NCI-H526 treated with DMSO at 0.1 percent for 48 hours (cell line): ENCODE data around the gene NOL4L.
A peak's percentile ranks its signal among the peaks of the same experiment; 100 is the strongest.

Experiments used
- DNase-seq: peaks from one replicate; lab custom pipeline; 2025; lab: John Stamatoyannopoulos, UW

Gene NOL4L

GRCh38 chr20:32523613-32524213 is 61.4 kb downstream of the NOL4L start:
- DNase-seq: no peak

GRCh38 chr20:32522776-32523612 is 62.1 kb downstream of the NOL4L start:
- peak; percentile 82 for DNase-seq

- no peak for DNase-seq
Observed at GRCh38 chr20:32522526-32522775, 62.7 kb downstream of the NOL4L start.

GRCh38 chr20:32521780-32522525 is 63.2 kb downstream of the NOL4L start:
- DNase-seq: peak; percentile 61

- DNase-seq: no peak
Observed at GRCh38 chr20:32520927-32521203, 64.3 kb downstream of the NOL4L start.

GRCh38 chr20:32519381-32519730 is 65.8 kb downstream of the NOL4L start:
- DNase-seq: no peak

- DNase-seq: no peak
Observed at GRCh38 chr20:32518593-32519380, 66.3 kb downstream of the NOL4L start.

GRCh38 chr20:32517914-32518592 is 67.1 kb downstream of the NOL4L start:
- DNase-seq: no peak

- DNase-seq: no peak
Observed at GRCh38 chr20:32517518-32517873, 67.6 kb downstream of the NOL4L start.

GRCh38 chr20:32516583-32517517 is 68.3 kb downstream of the NOL4L start:
- DNase-seq: no peak

GRCh38 chr20:32515631-32516101 is 69.5 kb downstream of the NOL4L start:
- DNase-seq: no peak

GRCh38 chr20:32514760-32515159 is 70.4 kb downstream of the NOL4L start:
- no peak for DNase-seq

- DNase-seq: no peak
Observed at GRCh38 chr20:32513031-32513866, 71.9 kb downstream of the NOL4L start.

- DNase-seq: no peak
Observed at GRCh38 chr20:32512047-32512385, 73.1 kb downstream of the NOL4L start.

GRCh38 chr20:32511358-32512046 is 73.6 kb downstream of the NOL4L start:
- no peak for DNase-seq

GRCh38 chr20:32510601-32511357 is 74.4 kb downstream of the NOL4L start:
- DNase-seq: peak; percentile 20

GRCh38 chr20:32510120-32510600 is 75.0 kb downstream of the NOL4L start:
- no peak for DNase-seq

- DNase-seq: peak; percentile 71
Observed at GRCh38 chr20:32509639-32510066, 75.5 kb downstream of the NOL4L start.

GRCh38 chr20:32508775-32509119 is 76.4 kb downstream of the NOL4L start:
- no peak for DNase-seq
